ENCODE data around the gene KIF3A.

DNA sequence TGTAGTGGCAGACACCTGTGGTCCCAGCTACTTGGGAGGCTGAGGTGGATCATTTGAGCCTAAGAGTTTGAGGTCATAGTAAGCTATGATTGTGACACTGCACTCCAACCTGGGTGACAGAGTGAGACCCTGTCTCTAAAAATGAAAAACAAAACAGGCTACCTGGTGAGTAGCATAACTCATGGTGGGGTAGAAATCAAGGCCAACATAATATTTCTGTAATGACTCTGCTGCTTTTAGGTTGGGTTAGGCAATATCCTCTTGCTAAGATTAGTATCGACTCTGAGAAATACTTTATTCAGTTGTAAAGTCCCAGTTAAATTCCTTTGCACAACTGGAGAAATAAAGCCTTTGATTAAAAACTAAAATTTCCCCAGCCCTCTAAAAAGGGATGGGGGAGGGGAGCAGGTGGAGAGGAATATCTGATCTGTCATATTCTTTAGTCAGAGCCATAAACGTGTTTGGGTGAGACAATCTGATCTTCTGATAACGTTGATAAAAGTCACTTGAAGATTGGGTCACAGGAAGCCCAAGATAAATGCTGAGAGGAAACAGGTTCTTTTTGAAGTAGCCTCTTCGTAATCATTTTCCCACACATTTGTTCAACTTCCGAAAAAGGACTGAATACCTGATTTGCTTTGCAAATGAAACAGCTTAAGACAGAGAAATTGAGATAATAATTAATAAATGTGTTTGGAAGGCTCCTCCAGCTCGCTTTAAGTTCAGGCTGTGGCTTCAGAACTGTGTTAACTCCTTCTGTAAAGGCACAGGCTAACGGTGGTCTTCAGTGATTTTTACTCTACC, 48.6 kb downstream of the KIF3A start:
- TF ChIP-seq RAD21 (IDR thresholded peaks at IDR 0.05) (no peak), EGR1 (IDR thresholded peaks at IDR 0.05; ENCODE audit: low read depth in 2 of 2) (no peak), JUND (IDR thresholded peaks at IDR 0.05) (no peak), RXRA (IDR thresholded peaks at IDR 0.05) (no peak), SP1 (IDR thresholded peaks at IDR 0.05) (no peak), FOXA1 (IDR thresholded peaks at IDR 0.05) (no peak)
- TF ChIP-seq, protein P1, sequence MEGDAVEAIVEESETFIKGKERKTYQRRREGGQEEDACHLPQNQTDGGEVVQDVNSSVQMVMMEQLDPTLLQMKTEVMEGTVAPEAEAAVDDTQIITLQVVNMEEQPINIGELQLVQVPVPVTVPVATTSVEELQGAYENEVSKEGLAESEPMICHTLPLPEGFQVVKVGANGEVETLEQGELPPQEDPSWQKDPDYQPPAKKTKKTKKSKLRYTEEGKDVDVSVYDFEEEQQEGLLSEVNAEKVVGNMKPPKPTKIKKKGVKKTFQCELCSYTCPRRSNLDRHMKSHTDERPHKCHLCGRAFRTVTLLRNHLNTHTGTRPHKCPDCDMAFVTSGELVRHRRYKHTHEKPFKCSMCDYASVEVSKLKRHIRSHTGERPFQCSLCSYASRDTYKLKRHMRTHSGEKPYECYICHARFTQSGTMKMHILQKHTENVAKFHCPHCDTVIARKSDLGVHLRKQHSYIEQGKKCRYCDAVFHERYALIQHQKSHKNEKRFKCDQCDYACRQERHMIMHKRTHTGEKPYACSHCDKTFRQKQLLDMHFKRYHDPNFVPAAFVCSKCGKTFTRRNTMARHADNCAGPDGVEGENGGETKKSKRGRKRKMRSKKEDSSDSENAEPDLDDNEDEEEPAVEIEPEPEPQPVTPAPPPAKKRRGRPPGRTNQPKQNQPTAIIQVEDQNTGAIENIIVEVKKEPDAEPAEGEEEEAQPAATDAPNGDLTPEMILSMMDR (IDR thresholded peaks at IDR 0.05; ENCODE audit: low read depth, low read length, missing input control) = no peak
- TF ChIP-seq, protein P2, sequence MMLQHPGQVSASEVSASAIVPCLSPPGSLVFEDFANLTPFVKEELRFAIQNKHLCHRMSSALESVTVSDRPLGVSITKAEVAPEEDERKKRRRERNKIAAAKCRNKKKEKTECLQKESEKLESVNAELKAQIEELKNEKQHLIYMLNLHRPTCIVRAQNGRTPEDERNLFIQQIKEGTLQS (IDR thresholded peaks at IDR 0.05) = no peak

Measured in liver (tissue), 3 donors.